HepG2 (cell line): ENCODE measurements around the gene TMEM117. TPM values are rescaled to one million over a fixed set of nuclear protein-coding genes. Genes with fewer than 3 reads are reported as not detected.

Source experiments
- ARID3A ChIP-seq: IDR thresholded peaks from 2 replicates; pipeline ENCODE4 v1.6.1; 2012; ENCODE audit warnings: low read depth, low read length, improper control_type of control experiment
- ARNTL ChIP-seq: sonication (generic); formaldehyde crosslinking; IDR thresholded peaks from 2 replicates; pipeline ENCODE4 v1.4.0; 2020; ENCODE audit warnings: mild to moderate bottlenecking, missing genetic modification reagents
- KDM3A ChIP-seq: IDR thresholded peaks from 2 replicates; pipeline ENCODE4 v1.6.1; 2018; ENCODE audit warnings: low read depth, missing compliant biosample characterization
- MAFF ChIP-seq: IDR thresholded peaks from 2 replicates; pipeline ENCODE4 v1.6.1; 2011; ENCODE audit warnings: low read depth, low read length, improper control_type of control experiment
- MBD4 ChIP-seq: IDR thresholded peaks from 2 replicates; pipeline ENCODE4 v1.6.1; 2012; ENCODE audit warnings: low read length, inconsistent platforms, borderline replicate concordance
- MLLT10 ChIP-seq: sonication (generic); formaldehyde crosslinking; IDR thresholded peaks from 2 replicates; pipeline ENCODE4 v1.4.0; 2020; ENCODE audit warnings: missing genetic modification reagents
- NFIB ChIP-seq: sonication (generic); formaldehyde crosslinking; IDR thresholded peaks from 2 replicates; pipeline ENCODE4 v1.9.0; 2021; ENCODE audit warnings: missing genetic modification reagents, mild to moderate bottlenecking, borderline replicate concordance
- PRMT3 ChIP-seq: sonication (generic); formaldehyde crosslinking; IDR thresholded peaks from 2 replicates; pipeline ENCODE4 v1.8.1; 2022; ENCODE audit warnings: low read depth, mild to moderate bottlenecking, moderate library complexity, missing genetic modification reagents, borderline replicate concordance
- TEAD3 ChIP-seq: optimal IDR thresholded peaks from 2 replicates; pipeline ENCODE3; 2016; ENCODE audit warnings: borderline replicate concordance
- TGIF2 ChIP-seq: IDR thresholded peaks from 2 replicates; pipeline ENCODE4 v1.6.1; 2016; ENCODE audit warnings: control low read depth, missing compliant biosample characterization
- THAP7 ChIP-seq: sonication (generic); formaldehyde crosslinking; IDR thresholded peaks from 2 replicates; pipeline ENCODE4 v1.8.1; 2023; ENCODE audit warnings: mild to moderate bottlenecking, missing genetic modification reagents
- THAP8 ChIP-seq: sonication (generic); formaldehyde crosslinking; IDR thresholded peaks from 2 replicates; pipeline ENCODE4 v1.5.1; 2020; ENCODE audit warnings: missing genetic modification reagents, mild to moderate bottlenecking, borderline replicate concordance
- XBP1 ChIP-seq: sonication (generic); formaldehyde crosslinking; IDR thresholded peaks from 2 replicates; pipeline ENCODE4 v1.5.0; 2020; ENCODE audit warnings: missing genetic modification reagents
- ZBTB10 ChIP-seq: sonication (generic); formaldehyde crosslinking; IDR thresholded peaks from 2 replicates; pipeline ENCODE4 v1.4.0; 2020; ENCODE audit warnings: missing genetic modification reagents, borderline replicate concordance
- ZBTB44 ChIP-seq: sonication (generic); formaldehyde crosslinking; IDR thresholded peaks from 2 replicates; pipeline ENCODE4 v1.4.0; 2020; ENCODE audit warnings: missing genetic modification reagents
- ZNF263 ChIP-seq: sonication (generic); formaldehyde crosslinking; IDR thresholded peaks from 2 replicates; pipeline ENCODE4 v1.4.0; 2020; ENCODE audit warnings: missing genetic modification reagents
- ZNF317 ChIP-seq: sonication (generic); formaldehyde crosslinking; IDR thresholded peaks from 2 replicates; pipeline ENCODE4 v1.5.0; 2020; ENCODE audit warnings: mild to moderate bottlenecking, missing genetic modification reagents
- ZNF503 ChIP-seq: sonication (generic); formaldehyde crosslinking; IDR thresholded peaks from 2 replicates; pipeline ENCODE4 v1.4.0; 2020; ENCODE audit warnings: missing genetic modification reagents
- ZNF569 ChIP-seq: sonication (generic); formaldehyde crosslinking; IDR thresholded peaks from 2 replicates; pipeline ENCODE4 v1.5.0; 2020; ENCODE audit warnings: mild to moderate bottlenecking, missing genetic modification reagents, moderate library complexity, borderline replicate concordance
- ZNF616 ChIP-seq: sonication (generic); formaldehyde crosslinking; IDR thresholded peaks from 2 replicates; pipeline ENCODE4 v1.5.0; 2020; ENCODE audit warnings: low read depth, mild to moderate bottlenecking, missing genetic modification reagents
- polyA plus RNA-seq, 8 experiments: library from polyadenylated mRNA; depleted of rRNA in 3 of 8; stranded (reverse) in 7 of 8; unstranded in 1 of 8; fragments of >200 nt; fragmentation: Illumina TruSeq in 4 of 8; extraction: Trizol in 4 of 8; gene quantifications; 2 replicates each; pipeline versions ENCODE4 v1.2.1 to v1.2.3, GENCODE V29; 2011 to 2016; ENCODE audit warnings: low read depth in 4 of 8, missing spikeins in 1 of 8, mixed read lengths in 1 of 8; ENCODE audit not compliant: insufficient read depth in 1 of 8
- total RNA-seq, 5 experiments: library from RNA; depleted of rRNA; stranded (reverse); fragments of >200 nt; fragmentation: Illumina TruSeq; extraction: Trizol; gene quantifications; 2 replicates each; pipeline ENCODE4 v1.2.3, GENCODE V29; 2016; ENCODE audit warnings: low read depth in 1 of 5

Gene TMEM117
- total and polyA plus RNA-seq, 2 of the 13 experiments (the other 11 are each of a cell fraction or from before 2014, with no cell fraction given) = 2.8 to 8.5 TPM

GRCh38 chr12:43835656-43836474 lies at the start of gene TMEM117 (continued):
- no peak for TF ChIP-seq PRMT3 (CRISPR knock-in tag)
- TF ChIP-seq KDM3A (CRISPR knock-in tag) = no peak
- no peak for TF ChIP-seq XBP1
- no peak for TF ChIP-seq NFIB (CRISPR knock-in tag)
- no peak for TF ChIP-seq MBD4
- no peak for TF ChIP-seq ZNF503
- TF ChIP-seq THAP7 (CRISPR knock-in tag) = peak; percentile 73; the same call in 1 of the 2 replicates
- TF ChIP-seq TGIF2 (CRISPR knock-in tag) = no peak
- no peak for TF ChIP-seq ARID3A
- no peak for TF ChIP-seq ARNTL
- TF ChIP-seq THAP8 (CRISPR knock-in tag) = 0 out of 2 replicates have a peak, but pooled peaks have one; percentile 23
- no peak for TF ChIP-seq ZNF263
- 0 out of 2 replicates have a peak, but pooled peaks have one; percentile 29 for TF ChIP-seq ZNF616 (CRISPR knock-in tag)
- peak; percentile 21; the same call in 1 of the 2 replicates for TF ChIP-seq ZBTB10
- no peak for TF ChIP-seq MLLT10 (CRISPR knock-in tag)
- no peak for TF ChIP-seq TEAD3 (CRISPR knock-in tag)
- no peak for TF ChIP-seq MAFF
- no peak for TF ChIP-seq ZNF569 (CRISPR knock-in tag)
- TF ChIP-seq ZBTB44 (CRISPR knock-in tag) = 0 out of 2 replicates have a peak, but pooled peaks have one; percentile 46
- TF ChIP-seq ZNF317 (CRISPR knock-in tag) = no peak
